Measurements from ENCODE around the gene PCDH8.

Gene PCDH8, protein sequence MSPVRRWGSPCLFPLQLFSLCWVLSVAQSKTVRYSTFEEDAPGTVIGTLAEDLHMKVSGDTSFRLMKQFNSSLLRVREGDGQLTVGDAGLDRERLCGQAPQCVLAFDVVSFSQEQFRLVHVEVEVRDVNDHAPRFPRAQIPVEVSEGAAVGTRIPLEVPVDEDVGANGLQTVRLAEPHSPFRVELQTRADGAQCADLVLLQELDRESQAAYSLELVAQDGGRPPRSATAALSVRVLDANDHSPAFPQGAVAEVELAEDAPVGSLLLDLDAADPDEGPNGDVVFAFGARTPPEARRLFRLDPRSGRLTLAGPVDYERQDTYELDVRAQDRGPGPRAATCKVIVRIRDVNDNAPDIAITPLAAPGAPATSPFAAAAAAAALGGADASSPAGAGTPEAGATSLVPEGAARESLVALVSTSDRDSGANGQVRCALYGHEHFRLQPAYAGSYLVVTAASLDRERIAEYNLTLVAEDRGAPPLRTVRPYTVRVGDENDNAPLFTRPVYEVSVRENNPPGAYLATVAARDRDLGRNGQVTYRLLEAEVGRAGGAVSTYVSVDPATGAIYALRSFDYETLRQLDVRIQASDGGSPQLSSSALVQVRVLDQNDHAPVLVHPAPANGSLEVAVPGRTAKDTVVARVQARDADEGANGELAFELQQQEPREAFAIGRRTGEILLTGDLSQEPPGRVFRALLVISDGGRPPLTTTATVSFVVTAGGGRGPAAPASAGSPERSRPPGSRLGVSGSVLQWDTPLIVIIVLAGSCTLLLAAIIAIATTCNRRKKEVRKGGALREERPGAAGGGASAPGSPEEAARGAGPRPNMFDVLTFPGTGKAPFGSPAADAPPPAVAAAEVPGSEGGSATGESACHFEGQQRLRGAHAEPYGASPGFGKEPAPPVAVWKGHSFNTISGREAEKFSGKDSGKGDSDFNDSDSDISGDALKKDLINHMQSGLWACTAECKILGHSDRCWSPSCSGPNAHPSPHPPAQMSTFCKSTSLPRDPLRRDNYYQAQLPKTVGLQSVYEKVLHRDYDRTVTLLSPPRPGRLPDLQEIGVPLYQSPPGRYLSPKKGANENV

DNA sequence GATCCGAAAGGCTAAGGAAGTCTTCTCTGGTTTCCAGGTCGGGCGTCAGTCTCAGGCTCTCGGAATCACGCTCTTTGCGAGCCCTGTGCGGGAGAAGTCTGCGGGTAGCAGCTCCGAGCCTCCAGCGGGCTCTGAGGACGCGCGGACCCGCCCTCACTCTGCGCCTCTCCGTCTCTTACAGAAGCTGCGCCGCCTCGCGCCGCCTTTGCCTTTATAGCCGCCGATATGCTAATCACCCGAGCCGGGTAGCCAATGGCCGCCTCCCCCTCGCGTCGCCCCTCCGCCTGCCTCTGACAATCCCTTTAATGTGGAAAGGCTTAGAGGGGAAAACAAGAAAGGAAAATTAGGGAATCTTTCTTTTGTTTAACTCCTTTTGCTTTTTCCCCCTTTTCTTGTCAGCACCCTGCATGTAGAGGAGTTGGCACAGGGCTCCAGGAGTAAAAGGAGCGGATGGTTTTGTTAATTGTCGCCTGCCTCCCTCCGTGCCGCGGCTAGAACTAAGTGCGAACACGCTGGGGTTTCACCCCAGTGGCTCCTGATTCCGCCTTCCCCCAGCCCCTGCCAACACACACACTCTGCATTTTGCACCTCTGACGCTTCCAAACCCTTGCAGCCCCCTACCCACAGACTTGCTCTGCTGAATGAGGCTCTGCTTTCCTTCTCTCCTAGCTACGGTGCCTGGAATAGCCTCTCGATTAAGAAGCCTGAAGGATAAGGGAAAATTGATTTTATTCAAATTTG is at the start of gene PCDH8:
PCDH8 (minus strand) TSS at position 186 of the 741 bp plus-strand sequence. CDS start 204 bp downstream, outside the sequence.
- no peak for DNase-seq

DNA sequence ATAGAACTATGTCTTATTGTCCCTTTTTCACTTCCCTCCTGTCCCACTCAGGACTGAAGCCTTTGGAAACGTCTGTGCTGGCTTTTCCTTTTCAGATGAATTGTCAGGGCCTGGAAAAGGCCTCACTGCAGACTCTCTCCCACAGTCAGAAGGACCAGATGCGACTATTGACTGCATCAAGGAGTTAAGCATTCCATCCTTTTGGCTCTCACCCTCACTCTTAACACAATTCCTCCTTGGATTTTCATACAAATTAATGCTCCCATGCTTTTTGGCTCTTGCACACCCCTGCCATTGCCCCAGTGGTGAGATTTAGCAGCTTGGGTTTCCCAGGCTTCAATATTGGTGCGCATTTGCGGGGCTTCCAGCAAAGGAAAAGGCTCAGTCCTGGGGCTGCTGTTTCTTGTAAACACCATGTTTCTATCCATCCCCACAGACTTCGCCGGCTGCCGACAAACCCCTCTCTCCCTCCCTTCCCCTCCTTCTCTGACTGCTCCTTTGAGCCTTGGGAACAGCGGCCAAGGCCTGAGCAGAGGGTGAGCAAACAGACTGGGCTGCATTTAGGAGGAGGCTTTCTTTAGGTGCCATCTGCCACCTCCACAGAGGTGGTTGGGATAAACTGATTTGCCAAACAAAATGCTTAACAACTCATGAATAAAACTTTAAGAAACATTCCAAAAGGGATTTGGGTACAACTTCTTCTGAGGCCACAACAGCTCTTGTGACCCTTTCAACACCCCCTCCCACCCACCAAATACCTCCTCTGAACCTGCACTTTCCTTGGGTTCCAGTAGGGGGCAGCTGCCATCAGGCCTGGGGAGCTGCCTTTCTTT is 48.6 kb upstream of the PCDH8 start:
- DNase-seq, result peak; percentile 34

DNA sequence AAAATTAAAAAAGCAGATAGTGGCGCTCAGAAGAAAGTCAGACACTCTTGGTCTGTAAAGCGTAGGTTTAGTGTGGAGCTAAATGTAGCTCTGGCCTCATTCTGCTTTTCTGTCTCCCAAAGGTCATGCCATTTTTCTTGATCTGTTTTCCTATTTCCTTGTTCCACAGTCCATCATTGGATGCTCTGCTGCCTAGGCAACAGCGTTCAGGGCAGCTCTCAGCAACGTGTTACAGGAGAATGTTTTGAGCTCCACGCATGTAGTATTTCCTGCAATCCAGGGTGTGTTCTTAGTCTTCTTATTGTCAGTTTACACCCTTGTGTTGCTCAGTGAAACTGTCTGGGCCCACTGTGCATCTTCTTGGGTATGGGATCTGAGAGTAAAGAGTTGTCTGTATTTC is 46.0 kb upstream of the PCDH8 start:
- no peak for DNase-seq

DNA sequence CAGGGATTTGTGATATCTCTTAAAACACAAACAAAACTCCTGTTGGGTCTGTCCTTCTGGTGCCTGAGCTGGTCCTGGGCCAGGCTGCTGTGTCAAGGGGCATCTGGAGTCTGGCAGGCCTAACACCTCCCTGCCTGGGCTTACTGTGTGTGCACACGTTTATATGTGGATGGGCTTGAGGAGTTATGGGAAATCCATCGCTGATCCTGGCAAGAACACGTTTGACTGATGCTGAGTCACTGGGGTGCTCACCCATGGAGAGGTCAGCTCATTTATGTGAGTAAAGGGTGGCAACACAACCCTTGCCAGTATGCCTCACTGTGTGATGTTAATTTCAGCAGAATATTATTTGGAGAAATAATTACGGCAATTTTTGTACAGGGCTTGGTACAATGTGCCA is 44.5 kb upstream of the PCDH8 start:
- DNase-seq, result no peak

DNA sequence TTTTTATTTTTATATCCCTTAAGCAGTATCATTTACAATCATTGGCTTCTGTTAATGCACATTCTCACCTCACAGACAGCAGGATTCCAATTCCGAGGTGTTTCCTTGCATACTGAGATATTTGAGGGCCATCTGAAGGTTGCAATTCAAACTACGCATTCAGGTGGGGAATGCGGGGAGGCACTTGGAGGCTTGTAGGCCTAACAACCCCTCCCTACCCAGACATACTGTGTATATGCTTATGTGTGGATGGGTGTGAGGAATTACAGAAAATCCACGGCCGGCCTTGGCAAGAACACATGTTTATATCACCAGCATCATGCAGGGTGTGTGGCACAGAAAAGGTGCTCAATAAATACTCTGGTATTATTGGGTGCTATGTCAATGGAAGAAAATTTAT is 43.3 kb upstream of the PCDH8 start:
- no peak for DNase-seq

DNA sequence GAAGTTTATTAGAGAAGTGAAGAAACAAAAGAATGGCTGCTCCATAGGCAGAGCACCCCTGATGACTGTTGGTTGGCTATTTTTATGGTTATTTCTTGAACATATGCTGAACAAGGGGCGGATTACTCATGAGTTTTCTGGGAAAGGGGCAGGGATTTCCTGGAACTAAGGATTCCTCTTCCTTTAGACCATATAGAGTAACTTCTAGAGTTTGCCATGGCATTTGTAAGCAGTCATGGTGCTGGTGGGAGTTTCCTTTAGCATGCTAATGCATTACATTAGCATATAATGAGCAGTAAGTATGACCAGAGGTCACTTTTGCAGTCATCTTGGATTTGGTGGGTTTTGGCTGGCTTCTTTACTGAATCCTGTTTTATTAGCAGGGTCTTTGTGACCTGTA is 38.7 kb upstream of the PCDH8 start:
- no peak for DNase-seq

DNA sequence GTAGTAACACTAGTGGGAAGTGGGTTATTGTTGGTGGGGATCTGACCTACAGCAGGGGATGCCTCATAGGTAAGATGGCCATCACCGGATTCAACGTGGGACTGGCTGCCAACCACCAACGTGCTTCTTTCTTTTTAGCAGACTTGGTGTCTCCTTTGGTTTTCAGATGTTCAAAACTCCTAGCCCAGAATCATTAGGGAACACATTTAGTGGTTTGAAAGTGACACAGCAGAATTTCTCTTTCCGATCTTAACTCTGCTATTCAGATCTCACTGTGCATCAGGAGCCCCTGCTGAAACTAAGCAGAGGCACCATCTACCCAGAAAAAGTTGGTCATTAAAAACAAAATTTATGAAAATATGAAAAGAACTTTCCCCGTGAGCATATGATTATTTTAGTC is 36.7 kb upstream of the PCDH8 start:
- DNase-seq, result no peak

DNA sequence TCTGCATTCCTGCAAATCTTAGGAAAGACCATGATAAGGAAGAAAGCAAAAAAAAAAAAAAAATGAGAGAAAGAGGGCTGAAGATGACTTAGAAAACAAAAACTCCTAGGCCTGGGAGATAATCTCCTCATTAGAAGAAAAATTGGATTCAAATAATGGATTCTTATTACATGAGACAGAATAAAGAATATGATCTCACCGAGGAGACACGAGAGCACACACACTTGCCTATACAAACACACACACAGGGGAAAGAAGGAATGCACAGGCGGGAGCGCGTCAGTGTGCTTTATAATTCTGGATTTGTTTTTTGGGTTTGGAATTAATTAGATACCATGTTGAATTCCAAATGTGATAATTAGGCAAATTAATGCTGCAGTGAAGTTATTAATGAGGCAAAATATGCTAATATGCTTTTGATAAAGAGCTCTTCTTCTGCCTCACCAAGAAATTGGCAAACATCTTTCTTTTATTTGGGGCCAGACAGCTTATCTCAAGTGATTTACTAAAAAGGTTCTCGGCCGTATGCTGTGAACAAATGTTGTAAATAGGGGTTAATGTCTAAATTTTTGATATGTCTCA is 36.1 kb upstream of the PCDH8 start:
- DNase-seq, result no peak

DNA sequence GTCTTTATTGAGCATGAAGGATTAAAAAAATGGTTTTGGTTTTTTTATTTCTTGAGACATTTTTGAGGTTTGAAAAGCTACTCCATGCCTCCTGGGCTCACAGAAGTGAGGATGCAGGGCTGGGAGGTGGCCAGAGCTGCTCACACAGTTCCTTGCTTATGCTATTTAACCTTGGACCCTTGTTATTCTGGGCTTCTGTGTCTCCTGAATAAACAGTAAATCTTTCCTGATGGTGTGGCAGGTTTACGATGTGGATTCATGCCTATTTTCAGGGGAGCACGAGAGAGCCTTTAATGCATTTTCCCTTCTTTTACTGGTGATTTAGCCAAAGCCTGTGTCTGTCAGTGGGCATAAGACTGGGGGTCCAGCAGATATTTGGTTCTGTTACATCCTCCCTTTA is 34.3 kb upstream of the PCDH8 start:
- DNase-seq, result no peak

DNA sequence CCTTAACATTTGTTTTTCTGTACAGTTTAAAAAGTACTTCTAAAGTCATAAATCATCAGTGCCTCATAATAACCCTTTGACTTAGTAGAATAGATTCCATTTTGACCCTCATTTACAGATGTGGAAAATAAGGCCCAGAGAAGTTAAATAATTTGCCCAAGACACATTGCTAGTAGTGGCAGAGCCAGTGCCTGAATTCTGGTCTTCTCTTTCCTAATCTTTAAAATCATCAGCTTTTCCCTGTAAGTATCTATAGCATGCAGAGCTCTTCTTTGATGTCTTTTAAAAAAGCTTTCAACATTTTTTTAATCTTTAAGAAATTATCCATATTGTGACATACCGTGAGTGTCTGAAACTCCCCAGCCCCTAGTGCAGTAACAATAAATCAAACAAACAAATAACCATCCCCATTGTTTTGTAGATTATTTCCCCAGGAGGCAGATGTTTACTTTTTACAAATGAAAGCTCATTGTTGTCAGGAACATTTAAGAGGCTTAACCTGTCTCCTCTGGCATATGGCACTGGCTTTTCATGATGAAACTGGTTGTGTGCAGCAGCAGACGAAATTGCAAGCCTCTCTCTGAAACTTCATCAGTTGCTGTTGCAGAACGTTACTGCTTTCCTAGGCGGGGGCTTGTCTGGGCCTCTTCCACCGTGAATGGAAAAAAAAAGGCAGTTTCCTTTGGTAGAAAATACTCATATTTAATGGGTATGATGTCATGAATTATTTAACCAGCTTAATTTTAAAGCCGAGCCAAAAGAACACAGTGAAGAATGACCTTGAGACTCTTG is 31.7 kb upstream of the PCDH8 start:
- no peak for DNase-seq

DNA sequence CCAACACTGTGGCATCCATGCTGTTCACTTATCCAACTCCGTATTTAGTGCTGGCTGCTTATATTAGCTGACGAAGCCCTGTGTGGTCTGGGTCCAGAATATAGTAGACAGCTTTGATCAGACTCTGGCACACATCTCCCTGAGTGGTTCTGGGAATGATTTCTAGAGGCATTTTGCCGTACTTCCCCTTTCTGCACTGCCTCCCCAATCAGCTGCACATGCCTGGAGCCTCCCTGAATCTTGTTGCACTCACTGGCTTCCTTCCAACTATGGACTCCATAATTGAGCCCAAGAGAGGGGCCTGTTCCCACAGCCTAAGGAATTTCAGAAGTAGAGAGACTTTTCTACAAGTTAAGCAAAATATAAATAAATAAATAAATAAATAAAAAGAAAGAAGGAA is 30.4 kb upstream of the PCDH8 start:
- DNase-seq, result no peak

DNA sequence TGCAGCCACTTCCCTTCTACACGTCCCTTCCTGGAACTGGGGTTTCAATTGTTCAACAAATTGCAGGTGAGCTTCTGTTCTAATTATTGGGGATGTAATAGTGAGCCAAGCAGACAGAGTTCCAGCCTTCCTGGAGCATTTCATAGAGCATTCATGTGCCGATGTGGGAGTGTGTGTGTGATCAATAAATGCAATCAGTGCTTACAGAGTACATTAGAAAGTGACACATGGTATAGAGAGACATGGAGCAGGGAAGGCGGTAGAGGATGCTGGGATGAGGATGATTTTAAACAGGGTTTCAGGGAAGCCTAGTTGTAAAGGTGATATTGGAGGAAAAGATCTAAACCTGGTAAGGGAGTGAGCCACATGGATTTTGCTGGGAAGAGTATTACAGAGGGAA is 21.7 kb upstream of the PCDH8 start:
- DNase-seq, result no peak

DNA sequence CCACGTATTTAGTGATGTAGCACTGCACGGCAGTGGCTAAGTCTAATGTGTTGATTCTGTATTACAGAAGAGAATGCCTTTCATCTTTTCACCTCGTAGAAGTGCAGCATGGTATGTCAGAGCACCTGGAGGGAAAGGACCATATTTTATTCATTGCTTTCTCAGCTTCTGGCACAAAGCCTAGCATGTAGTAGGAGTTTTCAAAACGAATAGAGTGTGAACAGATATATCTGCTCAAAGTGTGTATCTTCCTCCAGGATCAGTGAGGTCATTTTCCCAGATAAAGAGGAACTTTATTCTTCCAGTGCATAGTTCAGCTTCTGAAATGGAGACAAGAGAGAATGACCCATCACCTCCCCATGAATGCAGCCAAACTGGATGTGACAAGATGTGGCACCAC is 21.2 kb upstream of the PCDH8 start:
- DNase-seq, result no peak

DNA sequence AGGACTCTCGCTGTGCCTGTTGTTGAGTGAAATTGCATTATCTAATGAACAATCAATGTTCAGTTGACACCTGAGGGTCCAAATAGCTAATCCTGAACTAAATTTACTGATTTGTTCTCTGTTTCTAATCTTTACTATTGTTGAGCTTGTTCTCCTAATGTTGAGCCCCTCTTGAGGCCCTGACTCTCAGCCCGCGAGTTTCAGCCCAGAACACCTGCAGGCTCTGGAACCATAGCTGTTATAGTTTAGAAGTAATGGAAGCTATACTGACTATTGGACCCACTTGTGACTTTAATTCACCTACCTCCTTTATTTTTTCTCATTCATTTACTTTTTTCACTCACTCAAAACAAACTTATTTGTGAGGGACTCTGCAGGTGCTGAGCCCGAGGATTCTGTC is 20.6 kb upstream of the PCDH8 start:
- no peak for DNase-seq

DNA sequence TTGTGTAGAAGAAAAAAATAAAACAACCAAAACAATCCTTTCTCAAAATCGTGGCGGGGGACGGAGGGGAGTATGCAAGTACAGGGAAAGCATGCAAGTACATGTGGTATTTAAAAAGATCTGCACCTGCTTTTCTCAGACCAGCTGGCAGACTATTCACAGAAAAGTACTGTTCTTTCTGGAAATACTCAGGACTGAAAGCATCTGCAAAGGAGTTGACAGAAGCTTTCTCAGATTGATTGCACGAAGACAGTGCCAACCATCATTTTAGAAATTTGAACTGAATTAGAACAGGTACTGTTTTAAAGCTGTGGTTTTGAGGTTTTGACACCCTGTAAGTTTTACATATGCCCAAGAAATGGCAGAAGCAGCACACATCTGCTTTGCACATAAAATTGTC is 19.8 kb upstream of the PCDH8 start:
- no peak for DNase-seq

DNA sequence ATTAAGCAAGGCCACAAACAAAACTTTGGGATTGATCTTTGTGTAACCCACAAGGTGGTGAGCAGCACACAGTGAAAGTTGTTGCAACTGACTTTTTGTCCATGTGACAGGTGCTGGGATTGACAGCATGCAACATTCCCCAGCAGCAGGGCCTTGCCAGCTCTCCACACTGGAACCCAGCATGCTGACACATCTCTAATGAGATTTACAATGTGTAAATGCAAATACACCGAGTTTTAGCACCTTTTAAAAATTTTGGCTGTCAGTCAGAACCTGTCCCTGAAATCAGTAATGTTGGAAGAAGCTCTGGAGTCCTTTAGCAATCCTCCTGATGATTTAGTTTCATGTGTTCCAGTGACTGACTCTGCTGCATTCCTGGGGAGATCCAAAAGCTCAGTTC is 16.5 kb upstream of the PCDH8 start:
- DNase-seq, result no peak

DNA sequence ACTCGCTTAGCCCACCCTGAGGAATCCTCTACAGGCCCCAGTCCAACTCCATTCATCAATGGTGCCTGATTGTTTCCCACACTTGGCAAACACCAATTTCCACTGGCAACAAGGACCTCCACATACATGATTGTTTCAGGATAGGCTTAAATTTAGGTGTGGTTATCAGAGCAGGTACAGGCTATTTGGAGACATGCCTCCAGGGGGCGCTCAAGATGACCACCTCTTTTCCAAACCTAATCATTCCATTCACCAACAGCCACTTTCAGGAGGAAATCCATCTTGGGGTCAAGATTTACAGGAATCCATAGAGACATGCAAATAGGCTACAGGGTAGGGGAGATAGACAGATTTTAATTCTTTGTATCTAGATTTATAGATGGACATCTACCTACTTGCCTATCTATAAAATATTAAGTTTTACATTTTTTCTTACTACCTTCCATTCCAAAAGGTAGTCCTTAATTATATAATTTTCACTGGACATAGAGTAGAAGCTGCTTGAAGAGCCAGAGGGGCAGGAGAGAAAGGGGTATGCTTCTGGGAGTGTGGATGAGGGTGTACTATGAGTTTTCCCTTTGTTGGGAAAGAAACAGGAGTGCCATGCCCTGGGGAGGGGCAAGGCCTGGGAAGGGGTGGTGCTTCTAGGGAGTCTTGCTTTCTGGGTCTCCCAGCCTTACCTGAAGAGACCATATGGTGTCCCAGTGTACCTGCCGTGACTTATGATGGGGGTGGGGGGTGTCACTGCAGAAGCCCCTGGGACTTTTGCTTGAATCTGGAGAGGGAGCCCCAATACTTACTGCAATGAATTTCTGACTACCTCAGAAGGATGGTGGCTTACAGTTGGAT is 14.1 kb upstream of the PCDH8 start:
- no peak for DNase-seq

DNA sequence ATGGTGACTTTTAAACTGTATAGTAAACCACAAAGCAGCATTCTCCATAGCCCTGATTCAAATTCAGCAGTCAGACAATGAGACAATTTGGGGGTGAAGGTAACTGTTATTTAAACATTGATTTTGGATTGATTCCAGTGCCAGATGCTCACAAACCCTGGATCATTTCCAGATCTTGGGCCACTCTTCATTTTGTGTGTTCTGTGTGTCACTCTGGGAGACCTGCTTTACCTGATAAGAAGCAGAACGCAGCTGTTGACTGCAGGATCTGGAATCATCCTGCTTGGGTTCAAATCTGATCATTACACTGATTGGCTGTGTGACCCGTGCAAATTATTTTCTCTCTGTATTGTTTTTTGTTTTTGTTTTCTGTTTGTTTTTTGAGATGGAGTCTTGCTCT is 4.0 kb upstream of the PCDH8 start:
- DNase-seq, result no peak

DNA sequence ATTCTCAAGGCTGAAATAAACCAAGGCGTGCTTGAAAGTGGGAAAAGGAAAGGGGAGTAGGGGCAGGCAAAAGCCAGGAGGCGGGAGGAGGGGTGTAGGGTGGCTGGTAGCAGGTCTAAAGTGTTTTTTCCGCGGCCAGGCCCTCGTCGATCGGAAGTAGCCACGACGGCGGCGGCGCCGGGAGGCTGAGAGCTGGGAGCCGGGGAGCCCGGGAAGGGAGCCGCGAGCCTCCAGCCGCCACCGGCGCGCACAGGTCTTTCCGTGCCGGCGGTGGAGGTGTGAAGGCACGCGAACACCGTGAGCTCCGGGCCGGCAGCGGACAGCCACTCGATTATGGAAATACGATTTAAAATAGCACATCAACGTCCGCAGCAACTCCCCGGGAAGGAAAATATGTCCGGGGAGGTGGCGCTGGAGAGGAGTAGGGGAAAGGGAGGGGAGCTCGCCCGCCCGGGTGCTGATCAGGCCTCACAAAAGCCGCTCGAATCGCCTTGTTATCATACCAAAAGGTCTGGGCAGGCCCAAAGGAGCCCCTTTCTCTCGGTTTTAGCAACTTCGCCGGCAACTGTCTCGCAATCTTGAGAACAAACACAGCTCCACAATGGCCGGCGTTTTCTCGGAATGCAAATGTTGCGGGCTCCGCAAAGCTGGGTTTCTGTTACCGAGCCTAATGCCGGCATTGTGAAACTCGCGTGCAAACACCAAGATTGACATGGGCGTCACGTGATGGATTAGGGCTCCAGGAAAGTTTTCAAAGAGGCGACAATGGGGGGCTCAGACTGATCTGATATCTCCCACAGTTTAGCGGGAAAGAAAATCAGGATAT is 2.9 kb upstream of the PCDH8 start:
- DNase-seq, result no peak
